Stimulated activated CD4-positive, alpha-beta T cell treated with anti-CD3 and anti-CD28 coated beads, Interleukin-4, amount 100 ng/mL, for 24 hours (primary cell): Measurements from ENCODE around the gene CHMP2A.

Source experiments
- DNase-seq: peaks from one replicate; pipeline ENCODE4 v3.0.0-alpha.2; 2020

CHMP2A gene

DNA sequence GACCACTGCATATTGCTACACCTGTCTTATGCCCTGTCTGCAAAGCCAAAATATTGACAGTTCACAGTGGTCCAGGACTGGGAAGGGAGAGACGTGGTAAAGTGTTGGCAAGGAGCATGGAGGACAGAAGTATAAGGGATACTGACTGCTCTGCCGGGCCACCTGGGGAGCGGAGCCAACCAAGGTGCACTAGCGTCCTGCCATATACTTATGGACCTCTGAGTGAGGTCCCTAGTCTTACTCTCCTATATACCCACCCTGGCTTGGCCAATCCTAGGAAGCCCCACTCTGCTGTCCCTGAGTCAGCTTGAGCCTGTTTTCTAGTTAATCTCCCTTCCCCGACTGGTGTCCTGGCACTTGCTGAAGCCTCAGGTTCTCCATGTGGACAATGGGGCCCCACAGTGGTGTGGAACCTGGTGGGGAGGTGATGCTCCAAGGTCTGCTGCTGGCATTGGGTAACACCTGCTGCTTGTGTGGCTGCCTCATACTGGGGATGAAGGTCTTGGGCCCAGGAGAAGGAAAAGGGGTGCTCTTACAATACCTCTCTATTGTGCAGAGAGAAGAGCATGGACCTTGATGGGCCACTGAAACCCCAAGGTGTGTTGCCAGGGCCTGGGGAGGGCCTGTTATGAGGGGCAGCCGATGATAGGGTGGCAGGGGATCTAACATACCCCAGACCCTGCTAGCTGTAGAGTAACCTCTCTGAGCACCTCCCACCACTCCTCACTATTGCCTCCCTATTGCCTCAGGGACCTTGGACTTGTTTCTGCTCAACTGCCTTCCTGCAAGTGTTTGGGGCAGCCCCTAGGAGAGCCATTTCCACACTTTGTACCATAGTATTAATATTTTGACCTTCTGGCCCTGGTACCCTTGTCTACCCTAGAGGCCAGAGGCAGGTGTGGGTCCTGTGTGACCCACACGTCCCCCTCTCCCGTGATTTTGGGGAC is 17.8 kb downstream of the CHMP2A start:
- DNase-seq, result no peak

DNA sequence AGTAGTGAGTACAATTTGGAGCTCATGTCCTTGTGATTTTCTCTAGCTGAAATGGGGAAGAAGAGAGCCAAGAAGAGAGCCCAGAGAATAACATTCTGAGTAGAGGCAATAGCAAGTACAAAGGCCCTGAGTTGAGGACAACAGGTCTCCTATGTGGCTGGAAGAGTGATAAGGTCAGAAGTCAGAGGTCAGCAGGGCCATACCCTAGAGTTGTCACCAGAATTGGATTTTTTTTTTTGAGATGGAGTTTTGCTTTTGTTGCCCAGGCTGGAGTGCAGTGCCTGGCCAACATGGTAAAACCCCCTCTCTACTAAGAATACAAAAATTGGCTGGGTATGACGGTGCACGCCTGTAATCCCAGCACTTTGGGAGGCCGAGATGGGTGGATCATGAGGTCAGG is 19.0 kb downstream of the CHMP2A start:
- no peak for DNase-seq

- no peak for DNase-seq
These were observed 23.7 kb downstream of the CHMP2A start for GRCh38 chr19:58531034-58531840.

- DNase-seq, result no peak
These were observed 25.5 kb downstream of the CHMP2A start for GRCh38 chr19:58529405-58529804.

GRCh38 chr19:58522709-58523108 is 32.2 kb downstream of the CHMP2A start:
- DNase-seq, result no peak

- DNase-seq, result no peak
These were observed 33.3 kb downstream of the CHMP2A start for GRCh38 chr19:58521651-58522050.

DNA sequence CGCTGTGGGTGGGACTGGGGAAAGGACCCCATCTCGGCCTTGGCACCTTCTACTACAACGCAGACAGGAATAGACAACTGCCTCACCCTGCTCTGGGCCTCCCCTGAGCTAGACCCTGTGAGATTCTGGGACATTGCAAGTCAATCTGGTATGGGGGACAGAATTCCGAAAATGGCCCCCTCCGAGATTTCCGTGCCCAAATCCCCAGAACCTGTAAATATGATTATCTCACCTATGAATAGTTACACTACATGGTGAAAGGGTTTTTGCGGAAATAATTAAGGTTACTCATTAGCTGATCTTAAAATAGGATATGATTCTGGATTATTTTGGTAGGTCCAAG is 34.7 kb downstream of the CHMP2A start:
- DNase-seq, result no peak

DNA sequence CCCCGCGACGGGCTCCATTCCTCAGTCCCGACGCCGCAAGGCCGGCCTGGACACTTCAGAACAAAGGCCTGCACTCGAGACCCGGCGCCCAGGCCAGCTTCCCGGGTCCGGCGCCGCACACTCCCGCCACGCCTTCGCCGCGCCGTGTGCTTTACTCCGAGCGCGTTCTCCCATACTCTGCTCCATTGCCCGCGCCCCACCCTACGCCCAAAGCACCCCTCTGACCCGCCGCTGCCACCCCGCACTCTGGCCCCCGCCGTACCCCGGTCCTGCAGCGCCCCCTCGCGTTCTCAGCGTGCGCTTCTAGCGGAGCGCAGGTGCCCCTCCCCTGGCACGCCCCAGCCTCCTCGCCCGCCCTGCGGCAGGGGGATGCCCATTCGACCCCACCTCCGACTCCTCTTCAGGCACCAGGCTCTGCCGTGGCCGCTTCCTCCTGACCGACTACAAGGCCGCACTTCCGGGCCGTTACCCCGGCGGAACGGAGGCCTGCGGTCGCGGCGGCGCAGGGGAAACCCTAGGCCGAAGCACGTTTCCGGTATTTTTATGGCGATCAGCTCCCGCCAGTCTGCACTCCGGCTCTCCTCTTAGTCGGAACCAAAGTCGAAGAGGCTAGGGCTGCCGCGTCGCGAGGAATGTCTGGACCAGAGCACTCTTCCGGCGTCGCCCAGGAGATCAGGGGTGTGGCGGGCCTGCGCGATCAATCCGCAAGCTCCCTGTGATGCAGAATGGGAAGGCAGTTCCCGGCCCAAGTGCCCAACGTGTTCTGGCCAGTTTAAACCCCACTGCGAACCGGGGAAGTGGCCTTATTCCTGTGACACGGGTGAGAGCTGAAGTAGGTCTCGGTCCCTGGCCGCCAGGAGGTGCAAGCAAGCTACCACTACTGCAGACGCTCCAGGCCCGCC is 35.3 kb downstream of the CHMP2A start, which contains the start of gene ZBTB45:
Gene ZBTB45 (minus strand): TSS at position 456 of the 902 bp plus-strand sequence. CDS start 2,137 bp downstream, outside the sequence.
- peak; percentile 91 for DNase-seq

- DNase-seq, result peak; percentile 53
These were observed 35.9 kb downstream of the CHMP2A start for GRCh38 chr19:58519087-58519354.

DNA sequence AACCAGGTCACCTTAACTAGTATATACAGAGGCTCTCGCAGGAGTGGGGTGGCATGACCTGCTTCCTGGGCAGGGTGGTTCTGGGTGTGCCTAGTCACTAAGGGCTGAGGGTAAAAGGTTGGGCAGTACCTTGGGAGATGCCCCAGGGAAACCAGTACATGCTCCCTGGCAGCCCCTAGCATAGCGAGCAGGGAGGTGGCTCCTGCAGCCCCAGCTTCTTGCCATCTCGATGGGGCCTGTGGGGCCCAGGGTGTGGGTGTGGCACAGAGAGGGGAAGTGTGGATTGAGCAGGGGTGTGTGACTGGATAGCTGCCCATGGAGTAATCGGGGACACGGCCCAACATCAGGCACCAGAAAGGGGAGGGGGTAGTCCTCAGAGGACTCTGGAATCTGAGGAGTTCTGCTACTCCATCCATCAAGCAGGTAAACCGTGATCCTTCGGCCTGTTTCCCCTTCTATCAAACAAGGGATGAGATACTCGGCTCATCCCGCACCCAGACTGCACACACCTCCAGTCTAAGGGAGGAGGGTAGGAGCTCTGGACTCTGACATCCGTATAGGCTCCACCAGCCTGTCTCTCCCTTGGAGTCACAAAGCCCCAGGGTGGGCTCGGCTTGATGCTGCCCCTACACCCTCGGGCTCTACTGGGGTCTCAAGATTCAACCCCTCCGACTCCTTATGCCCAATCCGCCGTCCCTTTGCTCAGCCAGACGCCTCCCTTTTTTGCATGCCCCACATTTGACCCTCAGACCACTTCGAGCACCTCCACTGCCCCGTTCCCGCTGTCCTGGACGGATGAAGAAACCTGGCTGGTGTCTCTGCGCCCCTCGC is 36.4 kb downstream of the CHMP2A start:
- no peak for DNase-seq

- no peak for DNase-seq
These were observed 37.7 kb downstream of the CHMP2A start for GRCh38 chr19:58516964-58517833.

DNA sequence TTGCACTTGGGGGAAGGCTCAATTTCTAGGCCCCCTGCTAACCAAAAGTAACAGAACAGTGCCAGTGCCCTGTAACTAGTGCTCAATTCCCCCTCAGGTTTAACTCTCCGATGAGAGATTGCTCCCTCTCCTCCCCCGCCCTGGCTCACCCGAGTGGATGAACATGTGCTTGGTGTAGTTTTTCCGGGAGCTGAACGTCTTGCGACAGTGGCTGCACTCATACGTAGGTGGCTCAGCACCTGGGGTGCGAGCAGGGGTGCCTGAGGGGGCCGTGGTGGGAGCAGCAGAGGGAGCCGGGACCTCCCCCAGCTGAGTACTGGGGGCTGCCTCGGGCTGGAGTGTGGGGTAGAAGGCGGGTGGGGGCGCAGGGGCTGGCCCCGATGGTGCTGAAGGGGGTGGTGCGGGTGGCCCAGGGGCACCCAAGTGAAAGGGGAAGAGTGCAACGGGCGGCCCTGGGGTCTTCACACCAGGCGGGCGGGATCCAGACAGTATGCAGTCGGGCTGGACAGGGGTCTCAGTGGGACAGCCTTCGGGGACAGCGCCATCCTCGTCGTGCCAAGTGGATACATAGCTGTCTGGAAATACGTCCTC is 38.6 kb downstream of the CHMP2A start:
- no peak for DNase-seq

- no peak for DNase-seq
These were observed 39.6 kb downstream of the CHMP2A start for GRCh38 chr19:58515259-58515658.

DNA sequence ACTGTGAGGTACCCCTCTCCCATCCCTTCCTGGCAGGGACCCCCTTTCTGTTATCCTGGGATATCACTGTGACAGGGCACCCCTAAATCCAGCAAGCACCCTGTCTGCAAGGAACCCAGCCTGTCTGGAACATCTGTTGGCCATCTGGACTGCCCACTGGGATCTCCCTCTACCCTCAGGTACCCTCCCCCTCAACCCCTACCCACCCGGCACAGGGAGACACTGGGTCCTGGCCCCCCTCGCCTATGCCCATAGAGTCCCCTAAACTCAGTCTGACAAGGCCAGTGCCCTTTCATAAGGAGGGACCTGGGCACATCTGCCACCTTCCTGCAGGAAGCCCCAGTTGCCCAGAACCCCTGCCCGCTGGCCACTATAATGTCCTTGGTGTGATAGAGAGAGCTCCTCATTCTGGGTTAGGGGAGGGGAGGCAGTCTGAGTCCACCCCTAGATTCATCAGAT is 40.3 kb downstream of the CHMP2A start:
- no peak for DNase-seq

DNA sequence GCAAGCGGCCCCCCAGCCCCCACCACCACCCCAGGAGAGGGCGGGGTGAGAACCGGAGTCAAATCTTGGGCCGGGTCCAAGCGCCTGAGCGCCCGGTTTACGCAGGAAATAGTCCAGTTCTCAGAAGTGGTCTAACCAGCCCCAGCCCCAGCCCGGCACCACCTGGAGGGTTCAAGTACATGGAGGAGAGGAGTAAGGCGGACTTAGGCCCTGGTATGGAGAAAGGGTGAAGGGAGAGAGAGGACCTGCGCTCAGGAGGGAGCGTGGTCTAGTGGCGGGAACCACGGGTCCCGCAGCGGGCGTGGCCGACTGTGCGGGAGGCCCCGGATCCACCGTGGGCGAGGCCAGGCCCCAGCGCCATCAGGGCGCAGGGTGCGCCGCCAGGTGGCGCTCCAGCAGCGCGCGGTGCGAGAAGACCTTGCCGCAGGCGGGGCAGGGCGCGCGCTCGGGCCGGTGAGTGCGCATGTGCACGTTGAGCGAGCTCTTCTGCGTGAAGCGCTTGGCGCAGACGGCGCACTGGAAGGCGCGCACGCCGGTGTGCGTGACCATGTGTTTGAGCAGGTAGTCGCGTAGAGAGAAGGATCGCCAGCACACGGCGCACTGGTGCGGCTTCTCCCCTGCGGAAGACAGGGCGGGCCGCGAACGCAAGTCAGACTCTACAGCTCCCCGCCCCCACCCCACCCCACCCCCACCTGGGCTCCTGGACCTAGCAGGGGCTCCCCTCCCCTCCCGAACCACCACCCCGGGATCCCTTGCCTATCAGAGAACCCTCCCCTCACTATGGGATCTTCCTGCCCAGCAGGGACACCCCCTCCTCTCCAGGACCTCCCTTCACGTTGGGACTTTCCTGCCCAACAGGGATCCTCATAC is 41.0 kb downstream of the CHMP2A start:
- peak; percentile 95 for DNase-seq

GRCh38 chr19:58513213-58513693 is 41.7 kb downstream of the CHMP2A start:
- DNase-seq, result no peak

- no peak for DNase-seq
These were observed 43.3 kb downstream of the CHMP2A start, which contains the start of gene SLC27A5 for GRCh38 chr19:58511353-58512208. SLC27A5 (minus strand) TSS chr19:58511992; CDS start chr19:58511955, 37 bp downstream.
